Psoas muscle (tissue), 8 donors: Measurements from ENCODE around the gene RREB1. TPM values are rescaled to one million over a fixed set of nuclear protein-coding genes. Genes with fewer than 3 reads are reported as not detected.

ENCODE experiments used
- ATAC-seq, 4 donors: fragments of 200-7000 bp; cut with Tn5 transposase; one replicate each; pipeline ENCODE4 v1.9.1; 2020; ENCODE audit warnings: moderate library complexity in 3 of 4, mild to moderate bottlenecking in 2 of 4
- DNase-seq, 2 donors: peaks; one replicate each; pipeline ENCODE4 v3.0.0-alpha.2; 2020
- H3K27ac ChIP-seq: fragments of 200-600 bp; one replicate; pipeline ENCODE4 v1.8.0; 2022
- H3K27me3 ChIP-seq, 3 donors: fragments of 200-600 bp in 1 of 3; one replicate each; pipeline versions ENCODE4 v1.6.1 to v1.8.0; 2013 to 2022; ENCODE audit warnings: low read length in 2 of 3, mild to moderate bottlenecking in 2 of 3, moderate library complexity in 1 of 3; ENCODE audit not compliant: insufficient read depth in 3 of 3
- H3K36me3 ChIP-seq, 2 donors: fragments of 200-600 bp in 1 of 2; one replicate each; pipeline versions ENCODE4 v1.6.1 to v1.8.0; 2013 to 2022; ENCODE audit warnings: low read depth in 1 of 2, mild to moderate bottlenecking in 1 of 2, moderate library complexity in 1 of 2; ENCODE audit not compliant: insufficient read depth in 1 of 2
- H3K4me1 ChIP-seq: fragments of 200-600 bp; one replicate; pipeline ENCODE4 v1.8.0; 2022
- H3K4me3 ChIP-seq: fragments of 200-600 bp; one replicate; pipeline ENCODE4 v1.8.0; 2022; ENCODE audit warnings: mild to moderate bottlenecking
- H3K9me3 ChIP-seq: fragments of 200-600 bp; one replicate; pipeline ENCODE4 v1.8.0; 2022
- CTCF ChIP-seq: fragments of 200-600 bp; IDR thresholded peaks from one replicate; pipeline ENCODE4 v1.8.0; 2022; ENCODE audit warnings: antibody characterized with exemption
- WGBS, 3 donors: extraction: QIAGEN DNeasy Blood & Tissue Kit; methylation state at CpG; one replicate each; pipeline versions ENCODE4 v1.1.6 to v1.1.7; 2013; 5-methylcytosine and 5-hydroxymethylcytosine counted together
- intact Hi-C, 2 donors: fragments of 100-400 bp; cut with DNase I; formaldehyde crosslinking; loops; one replicate each; pipeline versions ENCODE4 v1.11.0 to v1.14.2; 2022
- polyA plus RNA-seq, 3 donors: library from polyadenylated mRNA; stranded (reverse); fragments of 200-250 nt; gene quantifications; one replicate each; pipeline ENCODE4 v1.2.3, GENCODE V29; 2013
- total RNA-seq, 4 donors: library from RNA; stranded (reverse); fragmentation: NEBNext Ultra II Directional in 2 of 4; extraction: Animal tissue kit (Norgen Biotek cat#: 25700) in 2 of 4; gene quantifications; one replicate each; pipeline versions ENCODE4 v1.2.1 to v1.2.4, GENCODE V29; 2021 to 2023
- donor health status: healthy with polysubstance abuse.
- donor health status: DM: no; HTN: no; CAD: no; lungs with moderate emphysema.
- donor health status: Bipolar disorder and iron deficiency.
- donor health status: healthy.
- donor health status: DM: yes; HTN: yes; CAD: no.
- donor health status: DM: no; HTN: no; CAD: no.
- donor health status: DM: no; HTN: no; CAD: no.
- donor health status: DM: yes; HTN: yes; CAD: no.

The RREB1 gene
- total and polyA plus RNA-seq, 7 donors, result 4.6 to 49.4 (median 32.7) TPM

- no peak for DNase-seq
- H3K27ac ChIP-seq, result no peak overlapping the region
- ATAC-seq, result no peak
- no peaks in the 10 kb centered on the region for H3K9me3 ChIP-seq
- no peaks in the 10 kb centered on the region for H3K4me1 ChIP-seq
- no peak overlapping the region for H3K4me3 ChIP-seq
- TF ChIP-seq CTCF, result no peak
- H3K36me3 ChIP-seq, result peaks cover 2 to 73% of the 10 kb centered on the region in 2 donors
- intact Hi-C loops, result no loop called here
- H3K27me3 ChIP-seq, result no peaks in the 10 kb centered on the region
- WGBS, 3 donors, result 86 to 90% (median 86%) methylated on average over 2 of the region's 2 CpGs
Measured at GRCh38 chr6:7283676-7284075, 175.9 kb downstream of the RREB1 start.

GRCh38 chr6:7285416-7285815, 177.7 kb downstream of the RREB1 start:
- WGBS, 3 donors, result 89 to 96% (median 91%) methylated on average over 6 of the region's 6 CpGs
- no peaks in the 10 kb centered on the region for H3K4me1 ChIP-seq
- no peak for DNase-seq
- H3K4me3 ChIP-seq, result no peak overlapping the region
- no peak overlapping the region for H3K27ac ChIP-seq
- intact Hi-C loops, result loop anchor here (5.0 kb wide), 2 partner anchors 312 to 327 kb away; no protein-coding TSS in a partner anchor
- ATAC-seq, result no peak
- H3K36me3 ChIP-seq, result peaks cover 2 to 87% of the 10 kb centered on the region in 2 donors
- no peak for TF ChIP-seq CTCF
- no peaks in the 10 kb centered on the region for H3K9me3 ChIP-seq
- no peaks in the 10 kb centered on the region for H3K27me3 ChIP-seq

- no peak overlapping the region for H3K27ac ChIP-seq
- no peak overlapping the region for H3K4me3 ChIP-seq
- intact Hi-C loops, result no loop called here
- no peak for DNase-seq
- no peaks in the 10 kb centered on the region for H3K27me3 ChIP-seq
- no peak for TF ChIP-seq CTCF
- no peaks in the 10 kb centered on the region for H3K9me3 ChIP-seq
- 87 to 98% (median 96%) methylated on average over 1 of the region's 1 CpG for WGBS, 3 donors
- no peaks in the 10 kb centered on the region for H3K4me1 ChIP-seq
- H3K36me3 ChIP-seq, result peaks cover 9 to 100% of the 10 kb centered on the region in 2 donors
- ATAC-seq, result no peak
Measured at GRCh38 chr6:7290079-7290478, 182.3 kb downstream of the RREB1 start.

GRCh38 chr6:7292596-7293255, 185.0 kb downstream of the RREB1 start:
- Histone ChIP-seq H3K27me3 (no peaks in the 10 kb centered on the region), H3K27ac (no peak overlapping the region), H3K36me3 (peaks cover 11 to 100% of the 10 kb centered on the region in 2 donors), H3K9me3 (no peaks in the 10 kb centered on the region), H3K4me1 (no peaks in the 10 kb centered on the region), H3K4me3 (no peak overlapping the region)
- no peak for TF ChIP-seq CTCF
- intact Hi-C loops, result no loop called here
- WGBS, 3 donors, result 69 to 78% (median 75%) methylated on average over 6 of the region's 6 CpGs
- DNase-seq (no peak), ATAC-seq (no peak)

GRCh38 chr6:7295916-7296315, 188.2 kb downstream of the RREB1 start:
- DNase-seq (no peak), ATAC-seq (no peak)
- no peak overlapping the region for H3K27ac ChIP-seq
- H3K4me1 ChIP-seq, result no peaks in the 10 kb centered on the region
- WGBS, 3 donors, result 88 to 94% (median 90%) methylated on average over 3 of the region's 3 CpGs
- no peak for TF ChIP-seq CTCF
- no peak overlapping the region for H3K4me3 ChIP-seq
- peaks cover 19 to 100% of the 10 kb centered on the region in 2 donors for H3K36me3 ChIP-seq
- intact Hi-C loops, result loop anchor here in 1 of 2 donors (5.0 kb wide), 1 partner anchor 306 kb away; no protein-coding TSS in a partner anchor
- H3K9me3 ChIP-seq, result no peaks in the 10 kb centered on the region
- no peaks in the 10 kb centered on the region for H3K27me3 ChIP-seq
